MV-4-11 (cell line): ENCODE data around the gene SKIDA1.

Source experiments
- DNase-seq: peaks from one replicate; lab custom pipeline; 2025; lab: John Stamatoyannopoulos, UW

SKIDA1 gene

DNA sequence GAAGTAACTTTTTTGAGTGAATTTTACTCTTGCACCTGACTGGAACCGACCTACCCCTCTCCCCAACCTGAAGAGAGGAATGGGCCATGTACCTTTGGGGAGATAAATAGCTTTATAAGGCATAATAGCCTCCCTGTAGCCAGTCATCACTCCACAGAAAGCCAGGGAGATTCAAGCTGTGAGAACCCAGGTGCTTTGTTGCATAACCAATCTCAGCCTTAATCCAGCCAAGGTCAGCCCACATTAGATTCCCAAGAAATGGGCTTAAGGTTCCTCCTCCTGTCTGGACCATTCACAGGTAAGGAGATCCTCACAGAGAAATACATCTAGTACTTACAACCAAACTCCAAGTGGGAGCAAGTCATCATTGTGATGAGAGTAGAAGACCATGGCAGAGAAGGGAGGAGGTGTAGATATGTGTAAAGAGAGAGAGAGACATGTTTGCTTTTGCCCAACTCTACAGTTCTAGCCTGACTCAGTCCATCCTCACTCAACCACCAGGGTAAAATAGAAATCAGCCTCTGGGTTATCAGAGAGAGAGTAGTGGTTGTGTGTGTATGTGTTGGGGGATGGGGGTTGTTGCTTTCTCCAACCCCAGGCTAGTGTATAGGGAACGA, 23.6 kb downstream of the SKIDA1 start:
- DNase-seq = no peak

GRCh38 chr10:21501091-21501490, 24.4 kb downstream of the SKIDA1 start:
- DNase-seq = no peak

DNA sequence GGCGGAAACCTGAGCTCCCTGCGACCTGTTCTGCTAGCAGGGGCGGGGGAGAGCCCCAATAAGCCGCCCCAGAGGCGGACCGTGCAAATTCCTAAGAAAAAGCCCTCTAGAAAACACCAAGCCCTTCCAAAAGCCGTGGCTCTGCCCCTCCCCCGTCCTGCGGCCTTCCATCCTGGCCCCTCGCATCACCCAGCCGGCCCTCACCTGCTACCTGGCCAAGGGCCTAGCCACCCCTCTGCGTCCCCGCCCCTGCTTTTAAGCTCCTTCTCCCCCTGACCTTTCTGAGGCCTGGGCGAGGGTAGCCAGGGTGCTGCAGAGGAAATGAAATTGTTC, 24.9 kb downstream of the SKIDA1 start:
- DNase-seq = no peak

DNA sequence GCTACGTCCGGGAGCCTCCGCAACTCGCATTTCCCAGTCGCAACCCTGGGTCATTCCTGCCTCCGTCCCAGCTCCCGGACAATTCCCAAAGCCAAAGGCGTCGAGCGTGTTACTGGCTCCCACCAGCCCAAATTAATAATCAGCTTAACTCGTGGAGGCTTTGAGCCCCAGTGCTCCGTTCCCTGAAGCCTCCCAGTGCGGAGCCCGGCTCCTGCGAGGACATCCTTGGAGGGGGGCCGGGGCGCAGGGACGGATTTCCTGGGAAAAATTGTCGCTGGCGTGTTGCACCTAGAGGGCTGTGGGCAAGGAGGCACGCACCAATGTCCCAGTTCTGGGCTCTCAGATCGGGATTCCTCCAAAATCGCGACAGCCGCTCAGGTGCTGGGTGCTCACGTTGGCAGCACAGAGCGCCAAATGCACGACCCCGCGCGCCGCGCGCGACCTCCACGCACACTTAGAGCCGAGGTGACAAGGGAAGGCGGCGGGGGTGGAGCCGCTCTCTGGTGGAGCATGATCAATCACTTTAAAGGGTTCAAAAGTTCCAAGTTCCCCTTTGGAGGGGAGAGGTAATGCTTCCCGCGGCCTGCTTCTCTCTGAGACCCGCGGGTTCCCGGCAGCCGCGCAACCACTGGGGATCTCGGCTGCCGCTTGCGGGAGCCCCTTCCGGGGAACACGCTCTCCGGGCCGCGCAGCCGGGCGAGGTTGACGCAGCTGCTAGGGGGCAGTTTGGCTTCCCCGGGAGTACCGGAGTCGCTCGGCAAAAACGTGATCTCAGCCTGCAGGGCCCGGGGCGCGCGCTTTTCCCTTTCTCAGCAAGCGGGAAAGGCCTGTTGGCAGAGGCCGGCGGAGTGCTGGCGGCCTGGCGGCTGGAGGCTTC, 25.5 kb downstream of the SKIDA1 start:
- peak; percentile 19 for DNase-seq

- no peak for DNase-seq
Observed at GRCh38 chr10:21498986-21499385, 26.5 kb downstream of the SKIDA1 start.

DNA sequence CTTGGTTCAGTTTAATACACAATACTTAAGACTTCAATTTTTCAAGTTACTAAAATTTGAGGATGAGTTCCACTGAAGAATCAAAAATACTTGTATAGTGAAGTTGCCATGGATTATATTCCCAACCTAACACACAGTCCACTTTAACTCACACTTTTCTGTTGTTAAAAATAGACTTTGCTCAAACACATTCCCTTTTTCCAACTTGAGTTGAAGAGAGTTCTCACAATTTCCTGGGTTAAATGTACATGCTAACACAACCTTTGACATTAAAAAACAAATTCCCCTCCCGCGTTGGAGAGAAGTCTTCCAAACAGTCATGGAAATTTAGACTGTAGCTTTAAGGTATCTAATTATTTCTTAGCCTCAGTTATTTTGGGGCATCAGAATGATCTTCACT, 27.1 kb downstream of the SKIDA1 start:
- no peak for DNase-seq

GRCh38 chr10:21497177-21497807, 28.2 kb downstream of the SKIDA1 start:
- peak; percentile 23 for DNase-seq

GRCh38 chr10:21496343-21497176, 28.9 kb downstream of the SKIDA1 start:
- peak; percentile 61 for DNase-seq

DNA sequence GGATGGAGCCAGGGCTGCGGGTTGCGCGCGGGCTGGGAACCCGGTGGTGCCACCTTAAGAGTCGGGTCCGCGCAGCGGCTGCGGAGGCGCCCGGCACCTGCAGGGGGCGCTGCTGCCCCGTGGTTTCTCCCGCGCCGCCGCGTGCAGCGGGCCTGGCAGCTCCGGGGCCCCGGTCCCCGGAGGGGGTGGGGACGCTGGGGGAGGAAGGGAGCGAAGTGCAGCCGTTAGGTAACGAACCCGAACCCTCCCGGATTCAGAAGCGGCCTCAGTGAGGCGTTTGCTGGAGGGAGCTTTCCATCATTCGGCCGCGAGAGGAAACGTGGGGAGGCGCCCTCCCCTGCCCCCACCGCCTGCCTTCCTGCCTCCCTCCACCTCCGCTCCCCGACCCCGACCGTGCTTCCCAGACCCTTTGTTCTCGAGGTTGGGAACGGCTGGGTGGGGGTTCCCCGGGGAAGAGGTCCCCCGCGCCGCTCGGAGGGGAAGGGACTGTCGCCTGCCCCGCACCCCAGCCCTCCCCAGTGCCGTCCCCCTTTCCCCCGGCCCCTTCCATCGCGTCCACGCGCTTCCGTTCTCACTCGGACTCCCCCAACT, 29.6 kb downstream of the SKIDA1 start:
- DNase-seq = peak; percentile 78

DNA sequence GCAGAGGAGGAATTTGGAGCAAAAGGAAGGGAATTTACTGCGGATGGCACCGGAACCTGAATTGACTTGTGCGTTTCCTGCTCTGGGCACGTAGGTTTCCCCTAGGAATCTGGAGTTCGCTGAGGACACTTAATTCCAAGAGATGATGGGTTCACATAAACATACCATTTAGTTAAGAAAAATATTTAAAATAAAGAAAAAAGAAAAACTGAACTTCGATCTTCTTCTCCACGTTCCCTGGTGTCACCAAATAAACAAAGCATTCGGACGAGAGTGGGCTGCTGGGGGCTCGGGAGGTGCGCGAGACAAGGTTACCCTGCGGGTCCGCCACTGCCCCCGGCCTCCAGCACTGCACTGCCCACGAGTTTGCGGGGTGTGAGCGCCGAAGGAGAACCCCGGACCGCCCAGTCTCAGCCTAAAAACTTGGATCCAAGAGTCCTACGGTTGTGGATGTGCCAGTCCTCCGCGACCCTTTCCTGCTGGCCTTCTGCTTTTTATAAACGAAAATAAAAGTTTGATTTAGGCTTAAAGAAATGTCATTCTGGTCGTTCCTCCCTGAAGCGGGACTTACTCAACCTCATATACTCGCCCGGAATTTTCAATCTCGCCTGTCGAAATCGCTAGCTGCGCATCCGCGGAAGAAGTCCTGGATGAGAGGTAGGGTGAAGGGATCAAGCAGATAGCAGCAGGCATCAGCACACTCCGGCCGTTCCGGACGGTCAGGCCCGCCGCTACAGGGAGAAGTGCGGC, 30.3 kb downstream of the SKIDA1 start:
- peak; percentile 47 for DNase-seq

- DNase-seq = peak; percentile 36
Observed at GRCh38 chr10:21494191-21495001, 31.1 kb downstream of the SKIDA1 start.

DNA sequence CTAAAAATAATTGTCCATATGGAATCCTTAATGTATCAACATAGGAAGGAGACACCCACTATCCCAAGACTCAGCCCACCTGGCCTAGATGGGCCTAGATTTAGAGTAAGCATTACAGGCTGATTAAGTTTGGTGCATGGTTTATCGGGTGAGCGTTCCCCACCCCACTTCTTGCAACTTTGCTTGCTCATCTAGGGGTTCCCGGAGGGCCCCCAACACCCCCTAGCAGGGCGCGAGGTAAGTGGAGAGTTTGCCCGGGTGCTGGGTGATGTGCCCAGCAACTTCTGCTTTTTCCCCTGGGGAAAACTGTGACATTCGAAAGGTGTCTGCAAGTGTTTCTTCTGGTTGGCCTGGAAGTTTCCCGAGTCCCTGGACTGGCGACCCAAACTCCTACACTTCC, 31.7 kb downstream of the SKIDA1 start:
- no peak for DNase-seq

GRCh38 chr10:21492421-21492820, 33.1 kb downstream of the SKIDA1 start:
- DNase-seq = no peak

- no peak for DNase-seq
Observed at GRCh38 chr10:21490711-21491105, 34.8 kb downstream of the SKIDA1 start.

GRCh38 chr10:21490028-21490710, 35.3 kb downstream of the SKIDA1 start:
- DNase-seq = no peak

DNA sequence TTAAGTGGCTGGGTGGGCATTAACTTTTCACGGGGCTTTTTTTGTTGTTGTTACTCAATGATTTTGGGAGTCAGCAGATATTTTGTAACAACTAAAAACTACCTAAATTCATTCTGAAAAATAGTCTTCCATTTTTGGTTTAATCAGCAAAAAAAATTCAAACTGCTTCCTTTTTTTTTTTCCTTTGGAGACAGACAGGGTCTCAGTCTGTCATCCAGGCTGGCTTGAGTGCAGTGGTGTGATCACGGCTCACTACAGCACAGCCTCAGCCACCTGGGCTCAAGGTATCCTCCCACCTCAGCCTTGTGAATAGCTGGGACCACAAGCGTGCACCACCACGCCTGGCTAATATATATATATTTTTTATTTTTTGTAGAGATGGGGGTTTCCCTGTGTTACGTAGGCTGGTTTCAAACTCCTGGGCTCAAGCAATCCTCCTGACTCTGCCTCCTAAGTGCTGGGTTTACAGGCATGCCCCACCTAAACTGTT, 36.5 kb downstream of the SKIDA1 start:
- DNase-seq = no peak

DNA sequence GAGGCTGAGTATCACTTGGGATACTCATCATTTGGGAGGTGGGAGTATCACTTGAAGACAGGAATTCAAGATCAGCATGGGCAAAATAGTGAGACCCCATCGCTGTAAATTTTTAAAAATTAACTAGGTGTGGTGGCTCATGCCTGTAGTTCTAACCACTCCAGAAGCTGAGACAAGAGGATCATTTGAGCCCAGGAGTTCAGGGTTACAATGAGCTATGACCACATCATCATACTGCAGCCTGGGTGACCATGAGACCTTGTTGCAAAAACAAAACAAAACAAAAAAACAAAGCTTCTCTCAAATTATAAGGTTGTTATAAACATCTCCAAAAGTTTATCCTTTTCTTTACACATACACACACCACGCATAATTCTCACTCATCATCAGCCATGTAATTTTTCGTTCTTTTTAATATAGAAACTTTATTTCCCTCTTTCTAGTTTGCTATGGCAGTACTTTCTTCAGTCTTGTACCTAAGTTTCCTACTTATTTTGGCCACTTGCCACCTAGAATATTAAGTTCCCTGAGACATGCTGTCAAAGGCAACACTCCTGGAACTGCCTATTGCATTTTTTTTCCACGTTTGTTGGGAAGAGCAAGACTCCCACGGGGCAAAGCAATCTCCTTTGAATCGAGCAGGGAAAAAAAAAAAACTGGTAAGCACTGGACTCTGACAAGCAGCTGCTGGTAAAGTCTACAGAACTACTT, 37.1 kb downstream of the SKIDA1 start:
- DNase-seq = no peak

DNA sequence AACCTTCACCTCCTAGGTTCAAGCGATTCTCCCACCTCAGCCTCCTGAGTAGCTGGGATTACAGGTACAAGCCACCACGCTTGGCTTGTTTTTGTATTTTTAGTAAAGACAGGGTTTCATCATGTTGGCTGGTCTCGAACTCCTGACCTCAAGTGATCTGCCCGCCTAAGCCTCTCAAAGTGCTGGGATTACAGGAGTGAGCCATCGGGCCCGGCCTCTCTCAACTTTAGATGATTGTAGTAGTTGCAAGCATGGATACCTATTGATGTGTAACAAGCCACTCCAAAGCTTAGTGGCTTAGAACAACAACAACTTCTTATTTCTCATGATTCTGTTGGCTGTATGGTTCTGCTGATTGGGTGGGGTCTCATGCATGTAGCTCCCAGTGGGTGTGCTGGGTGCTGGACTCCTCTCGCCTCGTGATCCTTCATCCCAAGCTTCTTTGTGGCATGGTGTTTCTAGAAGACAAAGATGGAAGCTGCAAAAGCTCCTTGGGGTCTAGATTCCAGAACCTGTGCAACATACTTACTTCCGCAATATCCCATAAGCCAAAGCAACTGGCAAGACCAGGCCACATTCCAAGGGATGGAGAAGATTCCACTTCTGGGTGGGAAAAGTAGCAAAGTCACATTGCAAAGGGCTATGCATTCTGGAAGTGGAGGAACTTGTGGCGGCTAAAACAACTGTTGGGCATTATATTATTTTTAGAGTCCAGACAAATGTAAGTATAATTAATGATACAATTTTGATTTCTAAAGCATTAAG, 37.9 kb downstream of the SKIDA1 start:
- no peak for DNase-seq
